Cardiac fibroblast (primary cell): ENCODE measurements around the gene C1QTNF6.
A peak's percentile ranks its signal among the peaks of the same experiment; 100 is the strongest.

ENCODE experiments used
- DNase-seq, 2 donors: peaks; one replicate each; pipeline versions ENCODE4 v3.0.0 to v3.0.0-alpha.2; 2010; ENCODE audit warnings: low read depth in 2 of 2
- H3K4me3 ChIP-seq, 2 donors: replicated peaks in 1 of 2; 1 replicate in 1 of 2; 2 replicates in 1 of 2; pipeline ENCODE4 v1.5.1; 2011; ENCODE audit warnings: low read depth in 2 of 2, low read length in 2 of 2, mild to moderate bottlenecking in 2 of 2, moderate library complexity in 1 of 2
- TF ChIP-seq, protein P1 (sequence below): IDR thresholded peaks from one replicate; pipeline ENCODE4 v1.5.1; 2011; ENCODE audit warnings: low read depth, mild to moderate bottlenecking, low read length, inconsistent platforms

The C1QTNF6 gene

DNA sequence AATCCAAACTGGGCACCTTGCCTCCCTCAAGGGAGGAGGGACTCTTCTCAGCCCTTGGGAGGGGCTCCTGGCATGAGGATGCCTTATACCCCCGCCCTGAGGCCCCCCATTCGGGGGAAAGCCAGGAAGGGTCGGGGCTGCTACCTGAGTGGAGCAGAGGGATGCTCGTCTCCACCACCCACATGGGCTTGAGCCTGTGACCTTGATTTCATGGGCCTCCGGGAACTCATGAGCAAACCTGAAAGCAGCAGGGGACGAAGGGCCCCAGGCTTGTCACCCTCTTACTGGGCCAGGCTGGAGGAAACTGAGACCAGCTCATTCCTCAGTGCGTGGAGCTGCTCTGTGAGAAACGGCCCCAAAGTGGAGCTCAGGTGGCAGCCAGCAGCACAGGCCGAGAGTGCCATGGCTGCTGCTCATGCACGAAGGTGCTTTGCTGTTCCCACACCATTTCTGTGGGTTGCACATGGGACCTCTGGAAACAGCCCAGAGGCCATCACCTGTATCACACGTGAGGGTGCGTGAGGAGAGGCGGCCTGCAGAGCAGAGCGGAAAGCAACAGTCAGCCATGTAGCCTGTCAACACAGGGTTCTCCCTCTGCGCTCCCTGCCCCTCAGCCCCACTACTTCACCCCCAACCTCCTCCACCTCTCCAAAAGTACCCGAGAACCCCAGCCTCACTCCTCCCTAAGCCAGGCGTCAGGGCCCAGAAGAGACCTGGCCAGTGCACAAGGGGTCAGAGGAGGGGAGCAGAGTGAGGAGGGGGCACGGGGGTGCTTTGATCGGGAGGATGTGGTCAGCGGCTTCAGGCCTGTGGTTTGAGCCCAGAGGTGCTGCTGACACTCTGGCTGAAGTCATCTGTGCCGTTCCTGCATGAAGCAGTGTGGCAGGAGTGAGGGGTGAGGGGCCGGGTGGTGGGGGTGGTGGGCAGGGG, 24.2 kb downstream of the C1QTNF6 start:
- TF ChIP-seq, protein P1, sequence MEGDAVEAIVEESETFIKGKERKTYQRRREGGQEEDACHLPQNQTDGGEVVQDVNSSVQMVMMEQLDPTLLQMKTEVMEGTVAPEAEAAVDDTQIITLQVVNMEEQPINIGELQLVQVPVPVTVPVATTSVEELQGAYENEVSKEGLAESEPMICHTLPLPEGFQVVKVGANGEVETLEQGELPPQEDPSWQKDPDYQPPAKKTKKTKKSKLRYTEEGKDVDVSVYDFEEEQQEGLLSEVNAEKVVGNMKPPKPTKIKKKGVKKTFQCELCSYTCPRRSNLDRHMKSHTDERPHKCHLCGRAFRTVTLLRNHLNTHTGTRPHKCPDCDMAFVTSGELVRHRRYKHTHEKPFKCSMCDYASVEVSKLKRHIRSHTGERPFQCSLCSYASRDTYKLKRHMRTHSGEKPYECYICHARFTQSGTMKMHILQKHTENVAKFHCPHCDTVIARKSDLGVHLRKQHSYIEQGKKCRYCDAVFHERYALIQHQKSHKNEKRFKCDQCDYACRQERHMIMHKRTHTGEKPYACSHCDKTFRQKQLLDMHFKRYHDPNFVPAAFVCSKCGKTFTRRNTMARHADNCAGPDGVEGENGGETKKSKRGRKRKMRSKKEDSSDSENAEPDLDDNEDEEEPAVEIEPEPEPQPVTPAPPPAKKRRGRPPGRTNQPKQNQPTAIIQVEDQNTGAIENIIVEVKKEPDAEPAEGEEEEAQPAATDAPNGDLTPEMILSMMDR: no peak
- DNase-seq: no peak
- no peak overlapping the region for H3K4me3 ChIP-seq

DNA sequence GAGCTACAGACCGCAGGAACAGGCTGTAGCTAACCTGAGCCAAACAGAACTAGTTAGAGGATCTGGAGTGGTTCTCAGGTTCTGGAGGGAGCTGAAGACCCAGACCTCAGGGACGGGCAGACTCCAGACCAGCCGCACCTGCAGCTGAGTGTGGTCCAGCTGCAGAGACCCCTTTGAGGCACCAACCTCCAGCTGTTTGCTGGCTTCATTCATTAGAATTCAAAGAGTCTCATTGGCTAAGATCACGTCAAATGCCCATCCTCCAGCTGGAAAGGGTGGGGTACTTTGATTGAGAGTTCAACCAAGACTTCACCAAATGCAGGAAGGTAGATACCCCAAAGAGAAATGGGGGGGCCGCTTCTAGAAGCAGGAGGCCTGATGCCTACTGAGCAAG, 25.0 kb downstream of the C1QTNF6 start:
- TF ChIP-seq, protein P1: no peak
- no peak overlapping the region for H3K4me3 ChIP-seq
- no peak for DNase-seq

DNA sequence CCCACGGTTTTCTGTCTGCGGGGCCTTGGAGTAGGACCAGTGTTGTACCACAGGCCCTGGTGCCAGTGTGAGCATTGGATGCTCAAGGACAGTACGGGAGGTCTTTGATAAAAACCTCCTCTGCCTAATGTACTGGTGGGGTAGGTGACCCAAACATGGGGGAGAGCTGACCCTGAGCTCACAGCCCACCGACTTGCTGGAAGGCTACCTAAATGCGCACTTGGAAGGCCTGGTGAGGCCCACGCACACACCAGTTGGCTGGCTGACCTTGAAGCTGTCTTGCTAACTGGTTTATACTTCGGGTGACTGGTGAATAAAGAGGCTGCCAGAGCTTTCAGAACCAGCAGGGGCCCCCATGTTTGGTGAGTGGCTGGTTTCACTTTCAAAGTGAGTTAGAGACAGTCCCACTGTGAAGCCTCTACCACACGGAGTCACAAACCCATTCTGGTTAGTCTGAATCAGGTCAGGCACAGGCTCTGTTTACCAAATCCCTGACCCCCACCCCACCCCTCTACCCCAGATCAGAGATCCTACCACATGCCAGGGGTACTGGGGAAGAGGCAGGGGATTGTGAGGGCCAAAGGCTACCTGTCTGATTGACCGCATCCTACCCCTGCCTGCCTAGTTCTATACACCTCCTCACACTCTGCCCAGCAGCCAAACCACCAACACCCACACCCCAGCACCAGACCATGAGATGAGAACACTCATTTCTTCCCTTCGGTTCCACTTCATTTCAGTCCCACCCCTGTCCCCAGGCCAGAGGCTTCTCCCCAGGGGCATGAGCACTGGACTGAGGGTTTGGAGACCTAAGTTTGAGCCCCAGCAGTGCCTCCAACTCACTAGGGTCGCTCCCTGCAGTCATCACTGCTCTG, 25.6 kb downstream of the C1QTNF6 start:
- TF ChIP-seq, protein P1: no peak
- DNase-seq: no peak
- H3K4me3 ChIP-seq: no peak overlapping the region

DNA sequence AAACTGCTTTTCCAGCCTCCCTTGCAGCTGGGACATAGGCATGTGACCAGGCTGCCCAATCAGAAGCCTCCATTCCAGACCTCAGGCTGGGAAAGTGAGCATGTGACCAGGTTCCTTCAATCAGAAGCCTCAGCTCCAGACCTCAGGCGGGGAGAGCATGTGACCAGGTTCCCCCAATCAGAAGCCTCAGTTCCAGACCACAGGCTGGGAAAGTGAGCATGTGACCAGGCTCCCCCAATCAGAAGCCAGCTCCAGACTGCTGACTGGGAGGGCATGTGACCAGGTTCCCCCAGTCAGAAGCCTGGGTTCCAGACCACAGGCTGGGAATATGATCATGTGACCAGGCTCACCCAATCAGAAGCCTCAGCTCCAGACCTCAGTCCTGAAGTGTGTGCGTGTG, 26.6 kb downstream of the C1QTNF6 start:
- DNase-seq: peak in 1 of 2 donors; percentile 26
- TF ChIP-seq, protein P1: no peak
- H3K4me3 ChIP-seq: no peak overlapping the region

DNA sequence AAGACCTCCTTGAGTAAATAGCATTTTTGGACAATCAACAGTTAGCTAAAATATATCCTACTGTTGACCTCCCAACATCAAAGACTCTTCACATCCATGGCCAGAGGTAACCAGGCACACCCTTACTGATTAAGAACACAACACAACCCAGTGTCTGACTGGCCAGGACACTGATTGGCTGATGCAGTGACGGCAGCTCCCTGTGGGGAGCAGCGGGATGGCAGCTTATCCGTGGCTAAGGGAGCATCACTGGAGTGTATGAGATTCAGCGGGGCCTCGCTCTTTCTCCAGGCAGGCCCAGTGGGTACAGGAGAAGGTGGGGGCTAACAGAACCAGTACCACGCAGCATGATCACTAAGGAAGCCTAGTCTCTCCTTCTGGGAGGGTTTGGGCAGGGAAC, 28.0 kb downstream of the C1QTNF6 start:
- H3K4me3 ChIP-seq: no peak overlapping the region
- DNase-seq: no peak
- TF ChIP-seq, protein P1: no peak

DNA sequence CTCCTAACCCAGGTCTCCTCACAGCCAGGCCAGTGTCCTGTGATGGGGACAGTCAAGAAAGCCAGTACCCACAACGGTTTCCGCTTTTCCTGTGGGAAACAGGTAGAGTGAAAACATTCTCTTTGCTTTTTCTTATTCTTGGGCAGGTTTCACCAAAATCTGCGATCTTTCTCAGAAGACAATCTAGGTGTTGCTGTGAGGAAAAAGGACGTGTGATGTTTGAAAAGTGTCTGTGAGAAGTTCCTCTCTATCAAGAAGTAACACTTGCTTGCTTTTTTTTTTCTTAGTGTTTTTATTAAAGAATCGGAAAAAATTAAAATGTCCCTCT, 29.1 kb downstream of the C1QTNF6 start:
- DNase-seq: no peak
- TF ChIP-seq, protein P1: no peak

More for the DNA sequence above, 29.1 kb downstream of the C1QTNF6 start:
- H3K4me3 ChIP-seq: no peak overlapping the region
